HG02885 (cell line): ENCODE measurements around the gene LHFPL4.
"Not testable (repeated sequence)": the region's sequence is repeated elsewhere in the genome, so short reads cannot be mapped to it uniquely, and the experiment has no call there.

ENCODE experiments used
- ATAC-seq: cut with Tn5 transposase; IDR thresholded peaks from one replicate; pipeline ENCODE4 v1.9.1; 2021; ENCODE audit warnings: mild to moderate bottlenecking; ENCODE audit not compliant: unreplicated experiment, poor library complexity

Gene LHFPL4

DNA sequence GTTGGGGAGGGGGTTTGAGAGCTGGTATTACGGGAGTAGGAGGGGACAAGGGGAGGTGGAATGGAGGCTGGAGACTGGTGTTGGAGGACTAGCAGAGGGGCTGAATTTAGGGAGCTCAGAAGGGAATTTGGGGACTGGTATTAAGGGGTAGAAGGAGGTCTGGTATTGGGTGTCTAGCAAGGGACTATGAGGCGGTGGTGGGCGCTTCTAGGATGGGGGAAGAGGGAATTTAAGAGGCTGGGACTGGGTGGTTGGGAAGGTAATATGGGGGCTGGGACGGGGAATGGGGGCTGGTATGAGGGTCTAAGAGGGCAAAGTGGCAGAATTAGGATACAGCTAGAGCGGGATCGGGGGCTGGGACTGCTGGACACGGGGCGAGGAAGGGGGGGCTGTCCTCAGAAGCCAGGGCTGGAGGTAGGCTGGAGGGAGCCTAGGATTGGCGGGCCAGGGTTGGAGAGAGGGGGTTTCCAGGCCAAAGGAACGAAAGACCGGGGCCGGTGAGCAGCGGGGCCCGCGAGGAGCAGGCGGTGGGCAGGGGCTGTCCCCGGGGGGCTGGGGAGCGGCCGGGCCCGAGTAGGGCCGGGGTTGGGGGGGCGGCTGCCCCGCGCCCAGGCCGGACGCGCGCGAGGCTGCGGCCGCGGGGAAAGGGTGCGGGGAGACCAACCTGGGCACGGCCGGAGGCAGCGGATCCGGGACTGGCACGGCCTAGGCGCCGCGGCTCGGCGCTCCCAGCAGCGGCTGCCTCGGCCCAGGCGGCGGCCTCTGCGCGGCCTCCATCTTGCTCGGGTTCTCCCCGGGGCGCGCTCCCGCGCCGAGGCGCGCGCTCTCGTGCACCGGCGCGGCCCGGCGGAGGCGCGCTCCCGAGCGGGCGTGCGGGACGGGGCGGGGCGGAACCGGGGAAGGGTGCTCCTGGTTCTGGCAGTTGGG is at the start of gene LHFPL4:
LHFPL4 (minus strand) TSS at position 802 of the 927 bp plus-strand sequence. CDS start 1,143 bp downstream, outside the sequence.
- peak; percentile 57 for ATAC-seq

DNA sequence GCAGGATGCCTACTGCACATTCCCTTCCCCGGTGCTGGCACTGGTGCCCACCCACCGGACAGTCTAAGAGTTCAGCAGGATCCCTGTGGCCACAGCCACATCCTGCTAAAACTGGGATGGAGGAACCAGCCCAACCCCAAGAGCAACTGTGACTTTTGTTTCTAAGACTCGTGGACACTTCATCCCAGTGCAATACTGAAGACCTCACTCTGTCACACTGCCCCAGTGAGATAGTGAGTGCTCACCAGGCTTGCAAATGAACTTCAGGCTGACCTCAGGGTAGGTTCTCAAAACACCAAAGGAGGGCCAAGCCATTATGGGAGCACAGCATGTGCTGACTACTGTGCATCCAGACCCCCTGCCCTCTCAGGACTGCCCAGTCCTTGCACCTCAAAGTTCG is 49.0 kb upstream of the LHFPL4 start:
- no peak for ATAC-seq

- not testable (repeated sequence) for ATAC-seq
Measured at GRCh38 chr3:9601006-9601581, 47.5 kb upstream of the LHFPL4 start.

- ATAC-seq, result no peak
Measured at GRCh38 chr3:9600597-9600996, 47.0 kb upstream of the LHFPL4 start.

DNA sequence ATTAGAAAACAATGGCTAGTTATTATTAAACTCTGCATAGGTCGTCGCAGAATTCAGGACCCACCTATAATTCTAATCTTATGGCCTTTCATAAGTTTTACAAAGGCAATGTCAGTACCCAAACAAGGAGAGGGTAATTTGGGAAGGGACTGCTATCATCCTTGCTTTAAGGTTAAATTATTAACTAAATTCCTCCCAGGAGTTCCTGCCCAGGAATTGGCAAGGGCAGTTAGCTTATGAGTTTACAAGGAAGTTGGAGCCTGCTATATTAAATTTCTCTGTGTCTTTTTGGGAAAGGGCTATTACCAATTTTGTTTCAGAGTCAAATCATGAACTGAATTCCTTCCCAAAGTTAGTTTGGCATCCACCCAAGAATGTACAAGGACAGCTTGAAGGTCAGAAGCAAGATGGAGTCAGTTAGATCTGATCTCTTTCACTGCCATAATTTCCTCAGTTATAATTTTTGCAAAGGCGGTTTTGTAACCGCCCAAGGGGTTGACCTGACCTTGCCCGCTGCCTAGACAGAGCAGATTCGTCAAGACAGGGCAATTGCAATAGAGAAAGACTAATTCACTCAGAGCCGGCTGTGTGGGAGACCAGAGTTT is 45.3 kb upstream of the LHFPL4 start:
- no peak for ATAC-seq

- ATAC-seq, result no peak
Measured at GRCh38 chr3:9595877-9596276, 42.3 kb upstream of the LHFPL4 start.

GRCh38 chr3:9591781-9592180 is 38.2 kb upstream of the LHFPL4 start:
- ATAC-seq, result not testable (repeated sequence)

GRCh38 chr3:9590282-9590791 is 36.7 kb upstream of the LHFPL4 start:
- no peak for ATAC-seq

GRCh38 chr3:9583792-9584191 is 30.2 kb upstream of the LHFPL4 start:
- no peak for ATAC-seq

GRCh38 chr3:9583371-9583770 is 29.7 kb upstream of the LHFPL4 start:
- no peak for ATAC-seq

GRCh38 chr3:9582332-9582731 is 28.7 kb upstream of the LHFPL4 start:
- ATAC-seq, result no peak

GRCh38 chr3:9581742-9582141 is 28.1 kb upstream of the LHFPL4 start:
- ATAC-seq, result no peak

- ATAC-seq, result no peak
Measured at GRCh38 chr3:9569054-9569453, 15.4 kb upstream of the LHFPL4 start.

- no peak for ATAC-seq
Measured at GRCh38 chr3:9565316-9565715, 11.7 kb upstream of the LHFPL4 start.

DNA sequence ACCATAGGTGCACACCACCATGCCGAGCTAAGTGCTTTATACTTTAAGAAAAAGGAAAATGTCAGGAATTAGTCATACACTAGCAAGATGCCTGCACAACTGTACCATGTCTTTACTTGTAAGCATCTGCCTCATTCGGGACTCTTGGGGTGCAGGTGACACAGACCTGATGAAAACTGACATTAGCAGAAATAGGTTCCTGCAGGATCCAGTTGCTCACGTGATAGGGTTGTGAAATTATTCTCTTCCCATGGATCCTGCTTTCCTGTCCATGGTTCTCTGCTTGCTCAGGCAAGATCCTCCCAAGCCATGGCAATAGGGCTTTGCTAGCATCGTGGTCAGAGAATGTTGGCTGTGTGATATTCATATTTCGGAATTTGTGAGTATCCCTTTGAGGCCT is 10.2 kb upstream of the LHFPL4 start:
- no peak for ATAC-seq

GRCh38 chr3:9560056-9560455 is 6.4 kb upstream of the LHFPL4 start:
- ATAC-seq, result not testable (repeated sequence)

DNA sequence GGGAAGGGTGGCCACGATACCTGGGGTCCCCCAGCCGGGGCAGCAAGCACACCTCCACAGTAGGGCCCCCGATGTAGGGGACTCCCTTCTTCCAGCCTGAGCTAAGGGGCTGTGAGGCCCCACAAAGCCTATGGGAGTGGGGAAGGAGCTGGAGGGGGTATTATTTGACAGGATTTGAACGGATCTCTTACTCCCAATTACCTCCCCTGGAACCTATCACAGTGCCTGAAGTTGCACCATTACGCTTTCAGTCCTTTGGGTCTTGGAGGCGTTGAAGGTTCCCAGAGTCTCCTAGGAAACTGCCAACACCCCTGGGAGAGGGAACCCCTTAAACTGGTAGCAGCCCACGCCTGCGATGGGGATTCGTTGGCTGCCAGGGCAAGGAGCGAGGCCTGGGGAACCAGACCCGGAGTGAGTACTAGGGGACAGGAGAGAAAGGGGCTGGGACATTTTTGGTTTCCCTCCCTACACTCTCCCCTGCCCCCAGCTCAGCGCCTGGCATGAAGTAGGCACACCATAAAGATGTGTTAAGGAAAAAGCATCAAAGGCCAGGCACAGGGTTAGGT is 409 bp upstream of the LHFPL4 start:
- no peak for ATAC-seq

- no peak for ATAC-seq
Measured at GRCh38 chr3:9552252-9552999, 1.2 kb downstream of the LHFPL4 start.

- no peak for ATAC-seq
Measured at GRCh38 chr3:9550999-9551398, 2.6 kb downstream of the LHFPL4 start.

- ATAC-seq, result no peak
Measured at GRCh38 chr3:9549600-9549999, 4.0 kb downstream of the LHFPL4 start.
